Measurements from ENCODE around the gene HOMER1.

HOMER1 gene

GRCh38 chr5:79547429-79547822 lies 33.5 kb upstream of the HOMER1 start:
- H3K4me3 ChIP-seq: no peak overlapping the region
- no peak for TF ChIP-seq Cebpa-rat (IDR thresholded peaks at IDR 0.05)
- peaks cover 0 to 2% (median under 1%) of the 10 kb centered on the region in 10 experiments; a peak in 14 of 20 replicates for H3K4me1 ChIP-seq
- H3K27ac ChIP-seq: no peak overlapping the region
- H4K20me1 ChIP-seq: no peaks in the 10 kb centered on the region
- no peak overlapping the region for H3K9ac ChIP-seq
- no peak overlapping the region for H3K4me2 ChIP-seq
- no peaks in the 10 kb centered on the region for H3K36me3 ChIP-seq
- H3K9me3 ChIP-seq (replicated peaks in 1 of 11): peaks cover 0 to 18% (median 10%) of the 10 kb centered on the region in 11 experiments; a peak in 8 of 22 replicates
- H3K27me3 ChIP-seq: no peaks in the 10 kb centered on the region

GRCh38 chr5:79546782-79547428 lies 33.0 kb upstream of the HOMER1 start:
- no peaks in the 10 kb centered on the region for H3K4me1 ChIP-seq
- H3K36me3 ChIP-seq: no peaks in the 10 kb centered on the region
- H3K27ac ChIP-seq: no peak overlapping the region
- TF ChIP-seq Cebpa-rat (IDR thresholded peaks at IDR 0.05): no peak
- no peak overlapping the region for H3K9ac ChIP-seq
- no peak overlapping the region for H3K4me3 ChIP-seq
- no peak overlapping the region for H3K4me2 ChIP-seq
- H4K20me1 ChIP-seq: no peaks in the 10 kb centered on the region
- H3K27me3 ChIP-seq: no peaks in the 10 kb centered on the region
- H3K9me3 ChIP-seq (replicated peaks in 1 of 11): peaks cover 0 to 16% (median 8%) of the 10 kb centered on the region in 11 experiments; a peak in 8 of 22 replicates

- no peak overlapping the region for H3K4me3 ChIP-seq
- H3K9me3 ChIP-seq (replicated peaks in 1 of 11): no peaks in the 10 kb centered on the region
- no peak overlapping the region for H3K27ac ChIP-seq
- H3K27me3 ChIP-seq: no peaks in the 10 kb centered on the region
- no peaks in the 10 kb centered on the region for H3K36me3 ChIP-seq
- H4K20me1 ChIP-seq: no peaks in the 10 kb centered on the region
- H3K4me2 ChIP-seq: no peak overlapping the region
- TF ChIP-seq Cebpa-rat (IDR thresholded peaks at IDR 0.05): no peak
- H3K9ac ChIP-seq: no peak overlapping the region
- H3K4me1 ChIP-seq: no peaks in the 10 kb centered on the region
These were observed 30.2 kb upstream of the HOMER1 start for GRCh38 chr5:79544131-79544530.

GRCh38 chr5:79540939-79541338 lies 27.0 kb upstream of the HOMER1 start:
- no peaks in the 10 kb centered on the region for H3K27me3 ChIP-seq
- no peak overlapping the region for H3K9ac ChIP-seq
- H4K20me1 ChIP-seq: no peaks in the 10 kb centered on the region
- H3K4me3 ChIP-seq: no peak overlapping the region
- H3K4me2 ChIP-seq: no peak overlapping the region
- no peak overlapping the region for H3K27ac ChIP-seq
- no peak for TF ChIP-seq Cebpa-rat (IDR thresholded peaks at IDR 0.05)
- H3K4me1 ChIP-seq: peaks cover 0 to 13% (median 0%) of the 10 kb centered on the region in 10 experiments; a peak in 4 of 20 replicates
- no peaks in the 10 kb centered on the region for H3K36me3 ChIP-seq
- H3K9me3 ChIP-seq (replicated peaks in 1 of 11): no peaks in the 10 kb centered on the region

- H3K36me3 ChIP-seq: no peaks in the 10 kb centered on the region
- peak overlapping the region in 2 of 11 experiments; percentile 43 to 57; a peak in 3 of 22 replicates for H3K4me2 ChIP-seq
- no peak overlapping the region for H3K27ac ChIP-seq
- H3K27me3 ChIP-seq: no peaks in the 10 kb centered on the region
- H3K4me1 ChIP-seq: peaks cover 0 to 13% (median 0%) of the 10 kb centered on the region in 10 experiments; a peak in 4 of 20 replicates
- H3K9ac ChIP-seq: no peak overlapping the region
- no peaks in the 10 kb centered on the region for H4K20me1 ChIP-seq
- TF ChIP-seq Cebpa-rat (IDR thresholded peaks at IDR 0.05): no peak
- no peak overlapping the region for H3K4me3 ChIP-seq
- no peaks in the 10 kb centered on the region for H3K9me3 ChIP-seq (replicated peaks in 1 of 11)
These were observed 22.4 kb upstream of the HOMER1 start for GRCh38 chr5:79536193-79536906.

GRCh38 chr5:79535477-79536192 lies 21.7 kb upstream of the HOMER1 start:
- no peak overlapping the region for H3K9ac ChIP-seq

GRCh38 chr5:79529110-79529509 lies 15.2 kb upstream of the HOMER1 start:
- H3K4me2 ChIP-seq: peak overlapping the region in 2 of 11 experiments; percentile 51 to 55; a peak in 4 of 22 replicates
- H3K27me3 ChIP-seq: no peaks in the 10 kb centered on the region
- no peak overlapping the region for H3K9ac ChIP-seq
- no peaks in the 10 kb centered on the region for H4K20me1 ChIP-seq
- H3K9me3 ChIP-seq (replicated peaks in 1 of 11): peaks cover 20 to 32% (median 25%) of the 10 kb centered on the region in 11 experiments
- H3K27ac ChIP-seq: no peak overlapping the region
- H3K36me3 ChIP-seq: peaks cover 0 to 4% (median 0%) of the 10 kb centered on the region in 11 experiments; a peak in 1 of 22 replicates
- no peak overlapping the region for H3K4me3 ChIP-seq
- TF ChIP-seq Cebpa-rat (IDR thresholded peaks at IDR 0.05): no peak
- H3K4me1 ChIP-seq: peaks cover 0 to 12% (median 0%) of the 10 kb centered on the region in 10 experiments; a peak in 4 of 20 replicates

More at GRCh38 chr5:79535477-79536192, 21.7 kb upstream of the HOMER1 start:
- no peaks in the 10 kb centered on the region for H4K20me1 ChIP-seq
- peaks cover 0 to 13% (median 0%) of the 10 kb centered on the region in 10 experiments; a peak in 4 of 20 replicates for H3K4me1 ChIP-seq
- no peak overlapping the region for H3K4me2 ChIP-seq
- no peaks in the 10 kb centered on the region for H3K27me3 ChIP-seq
- no peak overlapping the region for H3K27ac ChIP-seq
- no peak overlapping the region for H3K4me3 ChIP-seq
- no peaks in the 10 kb centered on the region for H3K36me3 ChIP-seq
- H3K9me3 ChIP-seq (replicated peaks in 1 of 11): no peaks in the 10 kb centered on the region
- no peak for TF ChIP-seq Cebpa-rat (IDR thresholded peaks at IDR 0.05)

- Histone ChIP-seq H3K36me3 (peaks cover 0 to 4% (median 0%) of the 10 kb centered on the region in 11 experiments; a peak in 1 of 22 replicates), H3K4me1 (peaks cover 0 to 12% (median 0%) of the 10 kb centered on the region in 10 experiments; a peak in 4 of 20 replicates), H3K27me3 (no peaks in the 10 kb centered on the region), H3K4me3 (no peak overlapping the region), H3K9ac (no peak overlapping the region), H3K27ac (no peak overlapping the region), H3K4me2 (no peak overlapping the region), H3K9me3 (replicated peaks in 1 of 11) (peaks cover 20 to 33% (median 25%) of the 10 kb centered on the region in 11 experiments), H4K20me1 (no peaks in the 10 kb centered on the region)
- TF ChIP-seq Cebpa-rat (IDR thresholded peaks at IDR 0.05): no peak
These were observed 13.5 kb upstream of the HOMER1 start for GRCh38 chr5:79527431-79527830.

GRCh38 chr5:79526928-79527327 lies 13.0 kb upstream of the HOMER1 start:
- no peak for TF ChIP-seq Cebpa-rat (IDR thresholded peaks at IDR 0.05)
- Histone ChIP-seq H3K4me2 (no peak overlapping the region), H3K9me3 (replicated peaks in 1 of 11) (peaks cover 20 to 33% (median 25%) of the 10 kb centered on the region in 11 experiments), H3K4me1 (peaks cover 0 to 12% (median 0%) of the 10 kb centered on the region in 10 experiments; a peak in 4 of 20 replicates), H3K27ac (no peak overlapping the region), H3K4me3 (no peak overlapping the region), H3K36me3 (peaks cover 0 to 4% (median 0%) of the 10 kb centered on the region in 11 experiments; a peak in 1 of 22 replicates), H3K9ac (no peak overlapping the region), H3K27me3 (no peaks in the 10 kb centered on the region), H4K20me1 (no peaks in the 10 kb centered on the region)

Measured in BLaER1 treated with 17β-estradiol and CSF1 and Interleukin-3, amounts not matched to agents 10 nM and 100 nM (cell line).